ENCODE data around the gene SPIB. TPM values are rescaled to one million over a fixed set of nuclear protein-coding genes. Genes with fewer than 3 reads are reported as not detected.
"Not testable (repeated sequence)": the region's sequence is repeated elsewhere in the genome, so short reads cannot be mapped to it uniquely, and the experiment has no call there.

Gene SPIB
- total RNA-seq, 2 donors from 2014 or later = 6.9 TPM; not detected in 1

GRCh38 chr19:50384685-50385535 lies 33.8 kb upstream of the SPIB start:
- Histone ChIP-seq H3K36me3 (replicated peaks in 1 of 2; ENCODE audit: insufficient read depth in 1 of 2, low read depth in 2 of 2) (peaks cover 0 to 9% of the 10 kb centered on the region in 2 donors), H3K27me3 (no peaks in the 10 kb centered on the region), H3K9me3 (no peaks in the 10 kb centered on the region), H3K4me1 (peaks cover 18% of the 10 kb centered on the region), H3K4me3 (peak overlapping the region; percentile 48 to 53), H3K27ac (peak overlapping the region in 3 of 4 donors; percentile 62 to 86 (median 77))
- TF ChIP-seq POLR2A (IDR thresholded peaks at IDR 0.05) = no peak
- TF ChIP-seq CTCF (IDR thresholded peaks at IDR 0.05) = no peak
- DNase-seq = no peak
- intact Hi-C loops (cut with DNase I) = no loop called here
- WGBS, 2 donors = 15 to 19% methylated on average over 26 of the region's 26 CpGs
- no peak for ATAC-seq

GRCh38 chr19:50387176-50387867 lies 31.4 kb upstream of the SPIB start:
- intact Hi-C loops (cut with DNase I) = no loop called here

GRCh38 chr19:50387868-50388245 lies 30.9 kb upstream of the SPIB start:
- Histone ChIP-seq H3K9me3 (no peaks in the 10 kb centered on the region), H3K36me3 (replicated peaks in 1 of 2; ENCODE audit: insufficient read depth in 1 of 2, low read depth in 2 of 2) (no peaks in the 10 kb centered on the region), H3K27me3 (no peaks in the 10 kb centered on the region), H3K27ac (peak overlapping the region in 1 of 4 donors; percentile 3), H3K4me3 (no peak overlapping the region), H3K4me1 (peaks cover 18% of the 10 kb centered on the region)
- DNase-seq = no peak
- TF ChIP-seq CTCF (IDR thresholded peaks at IDR 0.05) = no peak
- TF ChIP-seq POLR2A (IDR thresholded peaks at IDR 0.05) = peak in 1 of 3 donors; percentile 8
- 88 to 90% methylated on average over 8 of the region's 8 CpGs for WGBS, 2 donors
- intact Hi-C loops (cut with DNase I) = no loop called here
- ATAC-seq = no peak

More at GRCh38 chr19:50387176-50387867, 31.4 kb upstream of the SPIB start:
- Histone ChIP-seq H3K27ac (peak overlapping the region in 1 of 4 donors; percentile 3), H3K4me1 (peaks cover 18% of the 10 kb centered on the region), H3K9me3 (no peaks in the 10 kb centered on the region), H3K36me3 (replicated peaks in 1 of 2; ENCODE audit: insufficient read depth in 1 of 2, low read depth in 2 of 2) (peaks cover 0 to 3% of the 10 kb centered on the region in 2 donors), H3K27me3 (no peaks in the 10 kb centered on the region), H3K4me3 (no peak overlapping the region)
- DNase-seq = peak in 1 of 4 donors; percentile 51
- no peak for ATAC-seq
- TF ChIP-seq CTCF (IDR thresholded peaks at IDR 0.05) (no peak), POLR2A (IDR thresholded peaks at IDR 0.05) (peak in 1 of 3 donors; percentile 20)
- 78 to 90% methylated on average over 21 of the region's 21 CpGs for WGBS, 2 donors

GRCh38 chr19:50390295-50390694 lies 28.4 kb upstream of the SPIB start:
- H3K27ac ChIP-seq; H3K36me3 ChIP-seq (replicated peaks in 1 of 2; ENCODE audit: insufficient read depth in 1 of 2, low read depth in 2 of 2); intact Hi-C loops (cut with DNase I); DNase-seq; H3K9me3 ChIP-seq; H3K4me3 ChIP-seq; ATAC-seq; H3K27me3 ChIP-seq; H3K4me1 ChIP-seq: not testable (repeated sequence)
- 91 to 94% methylated on average over 3 of the region's 3 CpGs for WGBS, 2 donors

- intact Hi-C loops (cut with DNase I); H3K9me3 ChIP-seq; H3K4me3 ChIP-seq; ATAC-seq; H3K27me3 ChIP-seq; H3K27ac ChIP-seq; H3K36me3 ChIP-seq (replicated peaks in 1 of 2; ENCODE audit: insufficient read depth in 1 of 2, low read depth in 2 of 2); H3K4me1 ChIP-seq; DNase-seq: not testable (repeated sequence)
- WGBS, 2 donors = 95 to 98% methylated on average over 12 to 22 of the region's 23 CpGs
Measured at GRCh38 chr19:50390952-50391351, 27.8 kb upstream of the SPIB start.
